NCI-H460 (cell line): ENCODE results near the gene TTYH3. TPM values are rescaled to one million over a fixed set of nuclear protein-coding genes. Genes with fewer than 3 reads are reported as not detected.
"Not testable (repeated sequence)": the region's sequence is repeated elsewhere in the genome, so short reads cannot be mapped to it uniquely, and the experiment has no call there.

ENCODE experiments used
- DNase-seq: peaks from one replicate; pipeline ENCODE4 v3.0.0-alpha.2; 2016; ENCODE audit warnings: low read depth; ENCODE audit errors: extremely low read depth
- total RNA-seq: library from RNA; depleted of rRNA; stranded (reverse); fragments of >200 nt; shearing (Covaris generic); gene quantifications from 2 replicates; pipeline ENCODE4 v1.2.3, GENCODE V29; 2014

The TTYH3 gene
- total RNA-seq, 1 experiment from 2014 or later: 6.0 TPM

GRCh38 chr7:2601907-2602306 lies 29.9 kb upstream of the TTYH3 start:
- DNase-seq: no peak

- DNase-seq: no peak
Measured at GRCh38 chr7:2602406-2603043, 29.3 kb upstream of the TTYH3 start.

GRCh38 chr7:2603044-2603965 lies 28.5 kb upstream of the TTYH3 start:
- no peak for DNase-seq

- DNase-seq: no peak
Measured at GRCh38 chr7:2604608-2605174, 27.1 kb upstream of the TTYH3 start.

GRCh38 chr7:2605608-2606538 lies 25.9 kb upstream of the TTYH3 start:
- DNase-seq: no peak

- DNase-seq: no peak
Measured at GRCh38 chr7:2606539-2606936, 25.2 kb upstream of the TTYH3 start.

GRCh38 chr7:2607122-2607922 lies 24.5 kb upstream of the TTYH3 start:
- DNase-seq: no peak

- no peak for DNase-seq
Measured at GRCh38 chr7:2607923-2608904, 23.6 kb upstream of the TTYH3 start.

- DNase-seq: no peak
Measured at GRCh38 chr7:2608921-2609411, 22.8 kb upstream of the TTYH3 start.

GRCh38 chr7:2609646-2610045 lies 22.1 kb upstream of the TTYH3 start:
- not testable (repeated sequence) for DNase-seq

GRCh38 chr7:2610466-2610865 lies 21.3 kb upstream of the TTYH3 start:
- no peak for DNase-seq

GRCh38 chr7:2610898-2611297 lies 20.9 kb upstream of the TTYH3 start:
- DNase-seq: no peak

- no peak for DNase-seq
Measured at GRCh38 chr7:2611401-2611800, 20.4 kb upstream of the TTYH3 start.

- no peak for DNase-seq
Measured at GRCh38 chr7:2611922-2612321, 19.9 kb upstream of the TTYH3 start.

GRCh38 chr7:2612445-2613097 lies 19.2 kb upstream of the TTYH3 start:
- DNase-seq: no peak

- no peak for DNase-seq
Measured at GRCh38 chr7:2613098-2613930, 18.5 kb upstream of the TTYH3 start.
